GM19452 (cell line): ENCODE results near the gene EHD4.

Experiments used
- ATAC-seq: cut with Tn5 transposase; IDR thresholded peaks from one replicate; pipeline ENCODE4 v1.9.1; 2021; ENCODE audit not compliant: unreplicated experiment

The EHD4 gene

GRCh38 chr15:41882689-41883483 is 89.5 kb downstream of the EHD4 start:
- ATAC-seq: no peak

GRCh38 chr15:41881920-41882688 is 90.3 kb downstream of the EHD4 start:
- no peak for ATAC-seq

DNA sequence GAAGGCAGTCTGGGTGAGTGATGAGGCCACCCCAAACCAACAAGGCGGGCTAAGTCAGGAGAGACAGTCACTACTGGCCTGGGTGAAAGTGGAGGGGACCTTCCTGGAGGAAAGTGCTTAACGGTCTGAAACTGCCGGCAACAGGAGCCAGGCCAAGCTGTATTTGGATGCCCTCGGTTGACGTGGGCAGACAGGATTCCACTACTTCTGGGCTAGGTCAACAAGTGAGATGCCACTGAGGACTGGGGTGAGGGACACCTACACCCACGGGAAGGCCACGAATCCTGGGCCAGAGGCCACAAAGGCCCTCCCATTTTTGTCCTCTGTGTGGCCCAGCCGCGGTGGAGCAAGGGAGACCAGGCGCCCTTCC is 90.8 kb downstream of the EHD4 start:
- no peak for ATAC-seq

DNA sequence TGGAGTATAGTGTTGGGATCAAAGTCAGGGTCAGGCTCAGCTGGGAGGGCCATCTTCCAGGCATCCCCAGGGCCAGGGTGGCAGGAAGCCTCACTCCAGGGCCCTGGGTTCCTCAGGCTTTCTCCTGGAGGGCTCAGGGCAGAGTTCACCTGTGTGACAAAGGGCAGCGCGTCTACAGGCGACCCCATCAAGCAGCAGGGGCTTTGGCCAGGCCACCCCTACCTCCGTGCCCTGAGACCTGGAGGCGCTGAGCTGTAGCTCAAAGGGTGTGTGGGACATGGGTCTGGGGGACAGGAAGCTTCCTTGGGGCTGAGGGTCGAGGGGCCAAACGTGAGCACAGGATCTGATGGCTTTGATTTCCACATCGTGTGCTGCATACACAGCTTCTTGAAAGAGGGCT is 91.3 kb downstream of the EHD4 start:
- ATAC-seq: no peak

DNA sequence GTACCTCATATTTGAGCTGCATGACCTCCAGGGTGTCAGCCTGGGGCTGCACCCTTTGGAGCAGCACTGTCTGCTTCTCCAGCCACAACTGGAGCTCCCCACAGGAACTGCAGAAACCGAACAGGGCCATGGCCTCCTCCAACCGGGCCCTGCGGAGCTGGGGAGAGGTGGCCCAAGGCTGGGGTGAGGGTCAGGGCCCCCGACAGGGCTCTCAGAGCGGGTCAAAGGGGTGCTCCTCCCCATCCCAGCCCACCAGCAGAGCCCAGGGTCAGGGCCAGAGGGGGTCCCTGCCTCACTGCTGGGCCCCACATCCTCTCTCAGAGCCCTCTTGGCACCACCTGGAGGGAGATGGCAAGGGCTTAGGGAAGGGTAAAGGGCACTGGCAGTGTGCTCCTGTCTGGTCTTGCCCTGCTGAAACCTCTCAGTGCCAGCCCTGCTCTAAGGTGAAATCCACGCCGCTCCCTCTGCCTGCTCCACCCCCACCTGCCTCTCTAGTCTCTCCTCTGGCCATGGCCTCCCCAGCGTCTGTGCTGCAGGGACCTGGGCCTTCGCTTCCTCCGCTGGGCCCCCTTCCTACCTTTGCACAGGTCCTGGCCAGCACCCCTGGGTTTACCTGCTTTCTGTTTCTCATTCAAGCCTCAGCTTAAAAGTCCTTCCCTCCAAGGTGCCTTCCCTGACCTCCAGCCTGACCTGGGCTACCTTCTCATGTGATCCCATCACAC is 92.0 kb downstream of the EHD4 start:
- no peak for ATAC-seq

DNA sequence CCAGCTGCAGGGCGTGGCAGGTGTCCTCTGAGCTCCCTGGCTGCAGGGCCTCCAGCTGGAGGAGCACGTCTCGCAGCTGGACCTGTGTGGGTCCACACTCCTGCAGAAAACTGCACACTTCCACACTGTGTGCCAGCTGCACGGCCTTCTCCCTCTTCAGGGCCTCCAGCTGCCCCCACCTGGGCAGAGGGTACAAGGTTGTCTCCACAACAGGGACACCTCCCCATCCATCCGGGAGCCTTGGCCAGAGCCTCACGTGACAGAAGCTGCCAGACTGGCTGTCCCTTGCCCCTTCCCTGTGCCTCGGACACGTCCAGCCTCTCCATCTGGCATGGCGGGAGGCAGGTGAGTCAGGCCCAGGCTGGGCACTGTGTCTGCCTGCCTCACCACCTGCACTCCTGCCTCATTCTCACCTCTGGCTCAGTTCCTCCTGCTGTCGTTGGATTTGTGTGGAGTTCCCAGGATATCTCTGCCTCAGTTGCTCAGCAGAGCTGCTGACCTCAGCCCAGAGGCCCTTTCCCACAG is 93.0 kb downstream of the EHD4 start:
- no peak for ATAC-seq

GRCh38 chr15:41878355-41878699 is 94.0 kb downstream of the EHD4 start:
- ATAC-seq: no peak

GRCh38 chr15:41877631-41878354 is 94.6 kb downstream of the EHD4 start:
- ATAC-seq: no peak

GRCh38 chr15:41876689-41877088 is 95.7 kb downstream of the EHD4 start:
- no peak for ATAC-seq

DNA sequence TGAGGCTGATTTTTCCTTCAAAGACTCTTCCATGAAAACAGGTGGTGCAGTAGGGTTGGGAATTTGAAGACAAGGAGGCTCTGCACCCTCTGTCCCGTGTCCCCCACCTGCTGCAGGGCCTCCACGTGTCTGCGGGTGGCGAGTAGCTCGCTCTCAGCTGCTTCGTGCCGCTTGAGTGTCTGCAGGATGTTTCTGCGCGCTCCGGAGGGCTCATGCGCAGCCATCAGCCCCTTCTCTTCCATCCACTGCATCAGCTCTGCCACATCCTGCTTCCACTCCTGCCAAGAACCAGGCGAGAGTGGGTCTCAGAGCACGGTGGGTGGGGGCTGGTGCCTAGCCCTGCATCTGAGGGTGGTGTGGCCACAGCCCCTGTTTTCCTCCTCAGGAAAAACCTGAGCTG is 96.3 kb downstream of the EHD4 start:
- no peak for ATAC-seq

- no peak for ATAC-seq
These were observed 97.6 kb downstream of the EHD4 start for GRCh38 chr15:41874736-41875135.

GRCh38 chr15:41873711-41874110 is 98.6 kb downstream of the EHD4 start:
- ATAC-seq: no peak

DNA sequence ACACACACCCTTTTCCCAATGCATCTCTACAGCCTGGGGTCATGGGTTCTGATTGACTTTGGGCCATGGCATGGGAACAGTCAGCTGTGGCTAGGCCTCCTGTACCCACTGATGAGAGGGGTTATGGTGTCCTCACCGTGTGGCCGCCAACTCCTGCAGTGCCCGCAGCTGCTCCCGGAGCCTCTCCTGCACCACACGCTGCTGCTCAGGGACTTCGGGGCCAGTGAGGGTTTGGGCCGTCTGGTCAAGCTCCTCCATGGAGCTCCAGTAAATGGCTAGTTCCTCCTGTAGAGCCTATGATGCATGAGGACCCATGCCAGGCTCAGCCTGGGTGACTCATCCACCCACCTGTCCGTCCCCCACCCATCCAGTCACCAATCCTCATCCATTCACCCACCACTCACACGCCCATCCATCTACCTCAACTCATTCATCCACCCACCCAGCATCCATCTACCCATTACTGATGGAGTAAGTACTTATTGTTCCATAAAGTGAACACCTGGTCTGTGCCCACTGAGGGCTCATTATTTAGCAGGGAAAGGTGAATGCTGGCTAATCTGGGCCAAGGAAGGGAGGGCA is 100.1 kb downstream of the EHD4 start:
- no peak for ATAC-seq

GRCh38 chr15:41871175-41871905 is 101.0 kb downstream of the EHD4 start:
- no peak for ATAC-seq

DNA sequence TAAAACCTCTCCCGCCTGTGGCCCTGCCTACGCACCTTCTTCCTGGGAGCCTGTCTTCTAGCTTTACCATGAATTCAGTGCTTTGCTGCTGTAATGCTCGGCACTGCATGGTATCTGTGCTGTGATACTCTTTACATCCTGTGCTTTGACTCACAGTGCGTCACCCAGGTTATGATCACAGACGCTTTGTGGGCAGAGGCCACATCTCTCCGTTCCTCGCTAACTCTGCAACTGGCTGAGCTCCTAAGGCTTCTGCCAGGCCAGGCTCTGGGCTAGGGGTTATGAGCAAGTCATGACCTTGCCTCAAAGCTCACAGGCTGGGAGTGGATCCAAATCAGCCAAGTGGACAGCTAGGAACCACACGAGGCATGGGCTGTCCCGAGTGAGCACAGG is 101.7 kb downstream of the EHD4 start:
- ATAC-seq: no peak

DNA sequence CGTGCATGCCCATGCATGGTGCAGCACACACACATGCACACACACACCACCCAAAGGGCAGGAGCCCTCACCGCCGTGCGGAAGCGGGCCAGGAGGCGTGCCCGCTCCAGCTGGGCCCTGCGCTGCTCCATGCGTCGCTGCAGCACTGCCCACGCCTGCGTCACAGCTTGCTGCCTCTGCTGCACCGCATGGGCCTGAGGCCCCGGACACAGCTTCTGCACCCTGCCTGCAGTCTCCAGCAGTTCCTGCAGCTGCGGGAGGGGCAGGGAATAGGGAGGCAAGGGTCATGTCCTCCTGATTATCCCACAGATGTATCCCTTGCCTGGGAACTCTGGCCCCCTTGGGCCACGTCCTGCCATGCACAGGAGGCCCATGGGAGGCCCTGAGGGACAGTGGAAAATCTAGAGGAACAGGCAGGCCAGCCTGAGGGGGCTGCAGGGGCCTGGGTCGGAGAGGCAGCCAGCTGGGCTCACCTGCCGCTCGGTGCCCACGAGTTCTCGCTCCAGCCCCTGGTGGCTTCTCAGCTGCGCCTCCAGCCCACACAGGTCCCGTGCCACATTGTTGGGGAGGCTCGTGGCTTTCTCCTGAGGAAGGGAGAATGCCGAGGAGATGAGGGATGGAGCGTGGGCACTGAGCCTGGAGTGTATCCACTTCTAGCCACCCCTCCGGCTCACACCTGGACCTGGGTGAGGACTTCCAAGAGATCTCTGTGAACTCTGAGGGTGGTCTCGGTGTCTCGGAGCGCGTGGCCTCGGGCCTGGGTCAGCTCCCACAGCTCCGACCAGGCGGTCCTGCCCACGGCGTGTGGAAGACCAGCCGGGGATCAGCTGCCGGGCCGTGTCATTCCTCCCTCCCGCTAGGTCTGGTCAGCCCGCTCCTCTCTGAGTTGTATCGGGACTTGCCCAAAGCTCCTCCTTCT is 102.3 kb downstream of the EHD4 start:
- ATAC-seq: no peak

GRCh38 chr15:41868321-41868720 is 104.0 kb downstream of the EHD4 start:
- no peak for ATAC-seq

DNA sequence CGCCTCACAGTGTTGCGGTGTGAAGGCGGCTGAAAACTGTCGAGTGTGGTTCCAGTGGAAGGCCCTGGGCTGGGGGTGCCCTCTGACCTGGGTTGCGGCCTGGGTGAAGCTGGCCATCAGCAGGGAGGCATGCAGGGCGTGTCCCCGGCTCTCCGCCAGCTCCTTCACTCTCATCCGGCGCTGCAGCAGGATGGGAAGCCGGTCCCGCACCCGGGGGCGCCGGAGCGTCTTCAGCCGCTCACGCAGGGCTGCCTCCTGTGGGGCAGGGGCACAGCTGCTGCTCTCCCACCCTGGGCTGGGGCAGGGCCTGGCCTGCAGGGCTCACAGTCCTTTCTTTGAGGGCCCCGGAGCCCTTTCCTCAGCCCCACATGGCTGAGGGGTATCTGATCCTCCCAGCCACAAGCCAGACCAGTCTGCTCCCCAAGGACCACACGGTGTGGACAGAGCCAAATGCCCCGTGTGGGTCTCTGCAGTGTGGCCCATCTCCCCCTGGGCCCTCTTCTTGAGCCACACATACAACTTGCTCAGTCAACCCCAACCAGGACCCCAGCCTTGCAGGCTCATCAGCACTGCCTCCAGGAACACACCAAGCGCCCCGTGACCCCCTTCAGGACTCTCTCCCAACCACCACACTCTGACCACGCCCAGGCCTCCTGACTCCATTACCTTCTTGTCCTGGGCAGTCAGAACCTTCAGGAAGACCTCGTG is 105.3 kb downstream of the EHD4 start:
- ATAC-seq: no peak
